ENCODE results near the gene PIGT. TPM values are rescaled to one million over a fixed set of nuclear protein-coding genes. Genes with fewer than 3 reads are reported as not detected.

PIGT gene
- total RNA-seq, 4 donors from 2014 or later = 85.0 to 122 (median 114) TPM

DNA sequence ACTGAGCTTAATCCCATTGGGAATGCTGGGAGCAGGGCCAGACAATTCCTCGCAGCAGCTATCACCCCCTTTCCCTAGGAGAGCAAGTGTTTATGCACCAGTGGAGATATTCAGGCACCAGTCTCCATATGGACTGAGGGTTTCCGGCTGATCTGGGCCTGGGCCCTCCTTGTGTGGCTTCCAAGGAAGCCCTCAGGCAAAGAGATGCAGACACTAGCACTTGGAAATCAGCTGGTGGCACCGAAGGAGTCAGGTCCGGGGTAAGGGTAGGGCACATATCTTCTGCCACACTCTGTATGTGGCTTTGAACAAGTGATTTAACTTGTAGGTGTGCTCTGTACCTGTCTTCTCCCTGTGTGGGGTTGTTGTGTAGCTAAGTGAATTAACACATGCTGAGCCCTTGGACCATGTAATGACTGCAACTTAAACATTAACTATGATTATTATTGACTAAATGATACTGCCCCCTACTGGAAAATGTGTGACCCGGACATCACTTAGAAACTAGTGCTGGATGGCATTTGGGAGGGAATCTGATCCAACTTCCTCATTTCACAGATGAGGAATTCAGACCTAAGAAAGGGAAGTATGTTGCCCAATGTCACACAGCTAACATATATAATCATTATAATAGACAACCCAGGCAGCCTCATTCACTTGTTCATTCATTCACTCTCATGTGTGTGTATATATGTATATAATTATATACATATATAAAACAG is 34.3 kb downstream of the PIGT start:
- DNase-seq = no peak
- 51 to 52% methylated on average over 5 of the region's 5 CpGs for WGBS, 2 donors

GRCh38 chr20:45452238-45452637 is 36.3 kb downstream of the PIGT start:
- no peaks in the 10 kb centered on the region for H3K27me3 ChIP-seq
- H3K27ac ChIP-seq = no peak overlapping the region
- WGBS, 2 donors = 66 to 68% methylated on average over 4 of the region's 4 CpGs
- no peak for TF ChIP-seq POLR2A (IDR thresholded peaks at IDR 0.05)
- no peak for TF ChIP-seq CTCF (IDR thresholded peaks at IDR 0.05)
- no peaks in the 10 kb centered on the region for H3K36me3 ChIP-seq
- H3K4me3 ChIP-seq (replicated peaks in 1 of 3) = no peak overlapping the region
- intact Hi-C loops (cut with DNase I) = no loop called here
- DNase-seq = no peak
- H3K9me3 ChIP-seq = no peaks in the 10 kb centered on the region
- no peaks in the 10 kb centered on the region for H3K4me1 ChIP-seq

More for the DNA sequence above, 34.3 kb downstream of the PIGT start:
- intact Hi-C loops (cut with DNase I) = no loop called here
- H3K27ac ChIP-seq = no peak overlapping the region
- peak; percentile 17 to 57 (median 30) for TF ChIP-seq CTCF (IDR thresholded peaks at IDR 0.05)
- TF ChIP-seq POLR2A (IDR thresholded peaks at IDR 0.05) = no peak
- no peaks in the 10 kb centered on the region for H3K36me3 ChIP-seq
- H3K27me3 ChIP-seq = no peaks in the 10 kb centered on the region
- H3K9me3 ChIP-seq = no peaks in the 10 kb centered on the region
- H3K4me1 ChIP-seq = no peaks in the 10 kb centered on the region
- H3K4me3 ChIP-seq (replicated peaks in 1 of 3) = no peak overlapping the region

DNA sequence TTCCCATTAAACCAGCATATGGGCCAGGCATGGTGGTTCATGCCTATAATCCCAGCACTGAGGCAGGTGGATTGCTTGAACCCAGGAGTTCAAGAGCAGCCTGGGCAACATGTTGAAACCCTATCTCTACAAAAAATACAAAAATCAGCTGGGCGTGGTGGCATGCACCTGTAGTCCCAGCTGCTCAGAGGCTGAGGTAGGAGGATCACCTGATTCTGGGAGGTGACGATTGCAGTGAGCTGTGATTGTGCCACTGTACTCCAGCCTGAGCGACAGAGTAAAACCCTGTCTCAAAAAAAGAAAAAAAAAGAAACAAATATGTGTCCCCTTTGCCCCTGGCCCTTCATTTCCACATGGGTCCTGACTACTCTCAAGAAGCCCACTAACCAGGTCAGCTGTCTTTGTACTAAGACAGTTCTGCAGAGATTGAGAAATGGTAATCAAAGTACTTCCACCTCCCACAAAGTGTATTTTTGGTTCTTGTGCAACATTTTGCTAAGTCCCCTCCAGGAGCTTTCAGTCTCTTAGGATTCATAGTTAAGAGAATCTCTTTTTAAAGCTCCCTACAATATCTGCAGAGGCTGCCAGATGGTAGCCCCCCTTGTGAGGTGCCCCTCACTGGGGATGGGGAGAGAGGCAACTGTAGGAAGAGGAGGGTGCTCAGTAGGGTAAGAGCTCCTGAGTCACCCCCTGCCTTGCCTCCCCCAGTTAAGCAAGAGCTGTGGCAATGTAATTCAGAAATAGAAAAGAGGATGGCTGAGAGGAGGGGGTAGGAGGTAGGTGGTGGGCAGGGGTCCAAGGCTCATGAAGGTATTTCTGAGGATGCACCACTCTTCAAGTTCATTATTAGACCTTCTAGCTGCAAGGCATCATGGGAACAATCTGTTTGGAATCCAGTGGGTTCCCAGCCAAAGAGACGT is 37.1 kb downstream of the PIGT start:
- 71 to 73% methylated on average over 4 of the region's 4 CpGs for WGBS, 2 donors
- TF ChIP-seq POLR2A (IDR thresholded peaks at IDR 0.05) = no peak
- no peak for TF ChIP-seq CTCF (IDR thresholded peaks at IDR 0.05)
- DNase-seq = no peak
- Histone ChIP-seq H3K27me3 (no peaks in the 10 kb centered on the region), H3K4me3 (replicated peaks in 1 of 3) (no peak overlapping the region), H3K27ac (no peak overlapping the region), H3K36me3 (no peaks in the 10 kb centered on the region), H3K4me1 (no peaks in the 10 kb centered on the region), H3K9me3 (no peaks in the 10 kb centered on the region)
- intact Hi-C loops (cut with DNase I) = no loop called here

DNA sequence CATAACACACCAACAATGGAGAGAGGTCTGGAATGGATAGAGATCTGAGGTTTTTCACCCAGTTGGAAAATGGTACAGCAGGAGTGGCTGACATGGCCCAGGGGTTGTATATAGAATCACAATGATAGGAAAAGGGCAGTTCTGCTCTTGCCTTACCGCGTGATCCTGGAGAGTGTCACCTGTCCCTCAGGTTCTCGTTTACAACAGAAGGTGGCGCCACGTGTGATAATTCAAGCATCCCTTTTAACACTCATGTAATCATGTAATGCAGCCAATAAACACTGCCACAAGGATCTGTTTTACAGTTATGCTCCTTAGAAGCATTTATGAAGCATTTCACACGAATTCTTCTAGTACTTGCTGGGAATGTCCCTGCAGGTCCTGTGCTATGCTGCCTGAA is 40.7 kb downstream of the PIGT start:
- H3K27ac ChIP-seq = peak overlapping the region in 1 of 3 donors; percentile 17
- TF ChIP-seq CTCF (IDR thresholded peaks at IDR 0.05) (peak in 4 of 6 experiments; percentile 42 to 61 (median 52)), POLR2A (IDR thresholded peaks at IDR 0.05) (no peak)
- no peaks in the 10 kb centered on the region for H3K9me3 ChIP-seq
- H3K4me3 ChIP-seq (replicated peaks in 1 of 3) = no peak overlapping the region
- H3K36me3 ChIP-seq = no peaks in the 10 kb centered on the region
- H3K27me3 ChIP-seq = no peaks in the 10 kb centered on the region
- intact Hi-C loops (cut with DNase I) = no loop called here
- peaks cover 9 to 15% of the 10 kb centered on the region in 2 donors for H3K4me1 ChIP-seq
- WGBS, 2 donors = 9 to 14% methylated on average over 6 of the region's 6 CpGs
- peak; percentile 71 to 76 for DNase-seq

All from thyroid gland (tissue), 4 donors.